ENCODE results near the gene DAZAP2.

DAZAP2 gene

GRCh38 chr12:51238510-51239334 is at the start of gene DAZAP2:
DAZAP2 (plus strand) TSS chr12:51238826; CDS start chr12:51238908, 82 bp downstream.
- DNase-seq = peak; percentile 91 to 92

- DNase-seq = no peak
Observed at GRCh38 chr12:51189790-51190355, 48.8 kb upstream of the DAZAP2 start.

GRCh38 chr12:51190820-51191219 is 47.8 kb upstream of the DAZAP2 start:
- DNase-seq = no peak

DNA sequence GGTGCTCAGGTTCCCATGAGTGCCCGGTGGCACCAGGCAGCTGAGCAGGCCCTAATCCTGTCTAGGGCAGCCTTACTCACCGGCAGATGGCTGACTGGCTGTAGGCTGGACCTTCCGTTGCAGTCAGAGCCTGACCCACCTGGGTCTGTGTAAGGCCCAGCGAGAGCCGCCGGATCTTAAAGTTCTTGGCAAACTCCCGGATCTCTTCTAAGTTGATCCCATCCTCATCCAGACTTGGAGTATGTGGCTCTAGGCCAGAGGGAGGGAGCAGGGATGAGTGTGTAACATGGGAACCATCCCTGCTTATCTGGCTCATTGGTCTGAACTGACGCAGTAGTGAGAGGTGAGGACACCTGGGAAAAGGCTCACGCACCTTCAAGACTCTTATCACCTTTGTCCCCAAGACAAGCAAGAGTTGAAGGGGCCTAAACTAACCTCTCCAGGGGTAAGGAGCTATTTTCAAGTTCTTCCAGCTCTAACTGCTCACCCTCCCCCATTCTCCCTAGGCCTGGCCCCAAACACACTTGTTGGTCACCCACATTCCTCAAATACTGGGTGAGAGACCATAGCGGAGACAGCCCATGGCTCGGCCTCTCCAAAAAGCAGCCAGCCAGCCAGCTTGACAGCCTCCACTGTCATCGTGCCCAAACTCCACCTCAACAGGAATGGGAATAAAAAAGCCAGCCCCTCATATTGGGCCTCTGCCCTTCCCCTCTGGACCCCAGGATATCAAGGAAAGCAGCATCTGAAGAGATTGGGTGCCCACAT is 46.9 kb upstream of the DAZAP2 start:
- DNase-seq = no peak

DNA sequence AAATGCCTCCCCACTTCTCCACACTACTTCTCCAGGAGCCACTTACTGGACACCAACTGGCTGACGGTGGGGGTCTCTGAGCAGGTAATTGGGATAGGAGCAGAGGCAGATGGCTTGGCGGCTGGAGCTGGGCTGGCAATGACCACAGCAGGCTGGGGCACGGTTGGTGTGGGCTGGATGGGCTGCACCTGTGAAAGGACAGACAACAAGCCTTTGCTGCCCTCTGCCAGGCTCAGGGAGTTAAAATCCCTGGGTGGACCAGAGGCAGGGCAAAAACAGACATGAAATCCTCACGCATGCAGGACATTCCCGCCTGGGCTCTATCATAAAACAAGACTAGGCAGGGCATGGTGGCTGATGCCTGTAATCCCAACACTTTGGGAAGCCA is 46.3 kb upstream of the DAZAP2 start:
- no peak for DNase-seq

- DNase-seq = no peak
Observed at GRCh38 chr12:51195841-51196240, 42.8 kb upstream of the DAZAP2 start.

DNA sequence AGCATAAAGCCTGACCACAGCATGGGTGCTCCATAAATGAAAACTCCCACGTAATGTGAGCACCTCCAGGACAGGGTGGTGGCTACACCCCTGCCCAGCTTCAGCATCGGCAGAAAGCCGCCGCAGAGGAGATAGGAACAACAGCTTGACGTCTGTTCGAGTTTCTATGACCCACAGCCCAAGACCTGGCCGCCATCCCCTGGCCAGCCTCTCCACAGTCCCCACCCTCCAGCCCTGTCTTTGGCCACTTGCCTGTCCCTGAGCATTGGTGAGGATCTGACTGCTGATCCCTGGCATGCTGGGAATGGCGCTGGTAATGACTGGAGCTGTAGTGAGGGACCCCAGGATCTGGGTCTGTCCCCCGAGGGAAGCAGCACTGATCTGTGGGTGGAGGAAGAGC is 42.1 kb upstream of the DAZAP2 start:
- no peak for DNase-seq

DNA sequence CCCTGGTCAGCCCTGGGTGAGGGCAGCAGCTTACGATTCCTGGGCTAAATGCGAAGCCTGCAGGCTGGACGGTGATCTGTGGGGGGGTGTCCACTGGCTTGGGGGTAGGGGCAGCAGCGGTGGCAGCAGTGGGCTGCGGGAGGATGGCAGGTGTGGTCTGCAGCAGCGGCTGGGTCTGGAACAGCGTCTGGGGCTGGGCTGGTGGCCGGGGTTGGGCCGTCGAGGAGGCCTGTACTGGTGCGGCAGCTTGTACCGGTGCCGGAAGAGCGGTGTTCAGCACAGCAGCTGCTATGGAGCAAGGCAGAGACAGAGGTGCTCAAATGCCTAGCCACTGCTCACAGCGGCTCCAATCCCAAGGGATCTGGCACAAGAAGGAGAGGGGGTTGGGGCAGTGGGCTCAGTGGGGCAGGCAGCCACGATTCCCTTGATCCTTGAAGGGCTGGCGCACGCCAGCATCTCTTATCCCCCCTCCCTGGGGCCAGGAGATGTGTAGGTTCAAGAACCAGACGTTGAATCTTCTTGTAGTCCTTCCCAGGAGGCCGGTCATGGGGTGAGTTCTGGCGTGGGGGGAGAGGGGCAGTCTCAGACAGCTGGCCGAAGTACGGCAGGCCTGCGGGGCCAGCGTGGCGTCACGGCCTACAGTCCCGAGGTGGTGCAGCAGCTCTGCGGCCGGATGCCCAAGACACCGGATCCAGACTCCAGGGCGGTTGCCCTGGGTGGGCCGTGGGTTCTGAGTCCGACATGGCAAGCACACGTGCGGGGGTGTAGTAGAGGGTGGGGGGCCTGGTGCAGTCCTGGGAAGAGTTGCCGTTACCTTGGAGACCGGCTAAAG is 40.7 kb upstream of the DAZAP2 start:
- DNase-seq = no peak

DNA sequence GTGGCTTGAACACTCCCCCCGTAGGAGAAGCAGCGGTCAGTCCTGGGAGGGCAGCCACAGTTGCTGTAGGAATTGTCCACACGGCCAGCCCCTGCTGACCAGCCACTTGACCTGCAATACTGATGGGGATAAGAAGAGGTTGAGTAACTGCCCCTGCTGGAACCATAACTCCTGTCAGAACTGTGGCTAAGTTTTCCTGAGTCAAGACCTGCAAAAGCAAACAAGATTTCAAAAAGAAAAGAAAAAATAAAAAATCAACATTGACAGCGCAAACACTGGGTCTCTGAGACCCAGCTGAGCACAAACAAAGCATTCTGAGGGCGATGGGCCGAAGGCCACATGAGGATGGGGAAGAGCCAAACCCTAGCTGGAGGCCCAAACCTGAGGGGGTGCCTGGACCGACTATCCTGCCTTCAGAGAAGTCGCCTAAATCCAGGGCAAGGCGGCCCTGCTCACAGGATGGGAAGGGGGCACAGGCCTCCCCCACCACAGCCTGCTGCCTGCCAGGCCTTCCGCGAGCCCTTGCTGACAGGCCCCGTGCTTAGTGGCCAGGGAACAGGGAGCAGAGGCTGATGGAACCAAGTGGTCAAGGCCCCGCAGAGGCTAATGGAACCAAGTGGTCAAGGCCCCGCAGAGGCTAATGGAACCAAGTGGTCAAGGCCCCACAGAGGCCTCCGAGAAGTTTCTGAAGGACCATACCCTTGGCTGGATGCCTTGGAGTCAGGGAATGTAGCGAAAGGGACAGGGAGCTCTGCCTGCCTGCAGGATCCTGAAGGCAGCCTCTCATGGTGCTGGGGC is 39.9 kb upstream of the DAZAP2 start:
- no peak for DNase-seq

DNA sequence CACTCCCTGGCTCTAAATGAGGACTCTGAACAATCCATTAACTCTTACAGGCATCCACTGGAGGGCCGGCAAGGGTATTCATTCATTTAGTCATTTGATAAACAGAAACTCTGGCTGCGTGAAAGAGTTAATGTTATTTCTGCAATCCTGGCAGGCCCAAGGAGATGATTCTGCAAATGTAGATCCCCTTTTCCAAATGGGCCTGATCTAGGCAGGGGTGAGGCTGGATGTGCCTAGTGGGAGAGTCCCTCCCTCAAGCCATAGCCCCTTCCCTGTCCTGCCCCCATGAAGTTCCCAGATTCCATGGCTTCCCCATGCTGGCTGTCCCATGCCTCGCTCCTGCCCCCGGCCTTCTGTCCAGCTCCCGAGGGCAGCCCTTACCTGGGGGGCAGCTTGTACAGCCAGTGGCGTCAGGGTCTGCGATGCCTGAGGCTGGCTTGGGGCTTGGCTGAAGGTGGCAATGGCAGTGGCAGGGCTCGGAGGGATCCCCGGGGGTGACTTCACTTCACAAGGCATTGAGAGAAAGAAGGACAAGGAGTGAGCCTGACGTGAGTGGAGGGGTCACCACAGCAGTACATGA is 39.2 kb upstream of the DAZAP2 start:
- DNase-seq = peak; percentile 56 to 57

DNA sequence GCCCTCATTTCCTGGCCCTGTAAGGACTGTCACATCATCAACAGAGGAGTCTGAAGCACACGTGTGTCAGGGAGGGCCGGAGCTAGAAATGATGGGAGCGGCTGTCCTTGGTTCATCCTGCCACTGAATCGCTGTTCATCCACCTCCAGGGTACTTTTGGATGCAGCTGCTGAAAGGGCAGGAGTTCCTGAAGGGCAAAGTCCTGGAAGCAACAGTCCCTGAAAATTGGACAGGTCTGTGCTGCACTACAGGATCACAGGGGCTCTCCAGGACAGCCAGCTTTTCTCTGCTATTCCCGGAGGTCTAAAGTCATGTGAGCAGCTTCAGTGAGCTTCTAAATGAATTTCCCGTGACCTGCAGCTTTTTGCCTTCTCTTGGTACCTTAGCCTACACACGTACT is 38.5 kb upstream of the DAZAP2 start:
- DNase-seq = no peak

- no peak for DNase-seq
Observed at GRCh38 chr12:51200806-51201205, 37.8 kb upstream of the DAZAP2 start.

DNA sequence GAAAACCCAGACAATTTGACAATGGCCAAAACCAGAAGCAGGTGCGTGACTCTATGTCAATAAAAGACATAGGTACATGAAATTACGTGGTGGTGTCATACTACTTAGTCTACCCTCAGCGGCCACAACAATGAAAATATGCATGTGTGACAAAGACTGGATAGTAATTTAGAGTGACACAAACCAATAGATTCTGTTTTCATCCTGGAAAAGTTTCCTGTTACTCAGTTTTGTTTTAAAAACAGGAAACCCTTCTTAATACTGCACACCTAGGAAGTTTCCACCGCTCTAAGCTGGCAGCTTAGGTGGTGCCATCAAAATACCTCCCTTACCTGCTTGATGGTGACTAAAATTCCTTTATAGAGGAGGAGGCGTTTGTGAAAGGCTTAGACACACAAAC is 35.9 kb upstream of the DAZAP2 start:
- DNase-seq = no peak

- DNase-seq = no peak
Observed at GRCh38 chr12:51205350-51205749, 33.3 kb upstream of the DAZAP2 start.

GRCh38 chr12:51208016-51208660 is 30.5 kb upstream of the DAZAP2 start:
- DNase-seq = no peak

- no peak for DNase-seq
Observed at GRCh38 chr12:51209259-51209658, 29.4 kb upstream of the DAZAP2 start.

- DNase-seq = no peak
Observed at GRCh38 chr12:51210690-51211395, 27.8 kb upstream of the DAZAP2 start.

GRCh38 chr12:51214895-51215294 is 23.7 kb upstream of the DAZAP2 start:
- DNase-seq = no peak

GRCh38 chr12:51216642-51217041 is 22.0 kb upstream of the DAZAP2 start:
- DNase-seq = no peak

DNA sequence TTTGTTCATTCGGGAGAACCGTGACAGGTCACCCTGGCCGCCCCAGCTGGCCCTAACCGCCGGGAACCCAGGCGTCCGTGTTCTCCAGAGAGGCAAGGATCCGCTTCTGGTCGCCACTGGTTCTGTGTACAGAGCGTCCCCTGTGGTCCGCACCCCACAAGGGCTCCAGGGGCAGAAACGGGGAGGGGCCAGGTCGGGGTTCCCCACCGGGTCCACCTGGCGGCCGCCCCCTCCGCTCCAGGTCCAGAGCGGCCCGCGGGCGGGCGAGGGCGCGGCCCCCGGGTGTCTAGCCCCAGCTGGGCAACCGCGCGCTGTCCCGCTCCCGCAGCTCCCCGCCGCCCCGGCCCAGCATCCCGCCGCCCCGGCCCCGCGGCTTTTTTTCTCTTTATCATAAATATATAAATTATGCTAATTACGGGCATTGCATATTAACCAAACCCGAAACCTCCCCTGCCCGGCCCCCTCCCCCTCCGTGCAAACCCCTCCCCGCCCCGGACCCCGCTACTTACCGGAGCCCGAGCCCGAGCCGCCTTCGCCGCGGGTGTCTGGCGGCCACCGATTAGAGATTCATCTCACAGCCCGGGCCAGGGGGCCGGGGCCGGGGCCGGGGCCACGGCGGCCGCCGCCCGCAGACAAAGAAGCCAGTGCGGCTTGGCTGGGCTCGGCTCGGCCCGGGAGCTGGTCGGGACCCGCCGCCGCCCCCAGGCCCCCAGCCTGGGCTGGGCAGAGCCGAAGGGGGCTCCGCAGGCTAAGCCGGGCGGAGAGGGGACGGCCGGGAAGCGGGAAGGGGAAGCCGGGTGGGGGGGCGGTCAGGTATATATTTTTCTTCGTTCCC is 21.3 kb upstream of the DAZAP2 start:
- no peak for DNase-seq
